Upper lobe of left lung (tissue), 6 donors: ENCODE measurements around the gene PLA2G4B. TPM values are rescaled to one million over a fixed set of nuclear protein-coding genes. Genes with fewer than 3 reads are reported as not detected.

ENCODE experiments used
- ATAC-seq, 2 donors: fragments of 200-7000 bp; cut with Tn5 transposase; one replicate each; pipeline ENCODE4 v1.9.1; 2022; ENCODE audit warnings: mild to moderate bottlenecking in 2 of 2, moderate library complexity in 2 of 2; ENCODE audit not compliant: low FRiP score in 2 of 2
- DNase-seq, 2 donors: peaks; one replicate each; pipeline ENCODE4 v3.0.0-alpha.2; 2019 to 2020
- H3K27ac ChIP-seq, 4 donors: fragments of 200-600 bp; sonication (generic); one replicate each; pipeline ENCODE4 v1.5.1; 2016 to 2019
- H3K27me3 ChIP-seq, 4 donors: fragments of 200-600 bp; sonication (generic); one replicate each; pipeline ENCODE4 v1.5.1; 2017 to 2019
- H3K36me3 ChIP-seq, 4 donors: fragments of 200-600 bp; sonication (generic); one replicate each; pipeline ENCODE4 v1.5.1; 2016 to 2019
- H3K4me1 ChIP-seq, 4 donors: fragments of 200-600 bp; sonication (generic); one replicate each; pipeline ENCODE4 v1.5.1; 2018 to 2019
- H3K4me3 ChIP-seq, 4 donors: fragments of 200-600 bp; sonication (generic); one replicate each; pipeline ENCODE4 v1.5.1; 2017 to 2019; ENCODE audit warnings: mild to moderate bottlenecking in 2 of 4, moderate library complexity in 1 of 4
- H3K9me3 ChIP-seq, 4 donors: fragments of 200-600 bp; sonication (generic); one replicate each; pipeline ENCODE4 v1.5.1; 2018 to 2019
- EP300 ChIP-seq, 4 donors: sonication (generic); formaldehyde crosslinking; IDR thresholded peaks; one replicate each; pipeline ENCODE4 v1.5.1; 2017; ENCODE audit warnings: antibody characterized with exemption in 4 of 4, control low read depth in 2 of 4
- POLR2A ChIP-seq, 4 donors: fragments of 450-650 bp; IDR thresholded peaks; one replicate each; pipeline ENCODE4 v1.5.1; 2016 to 2017; ENCODE audit warnings: antibody characterized with exemption in 4 of 4, mild to moderate bottlenecking in 2 of 4
- POLR2AphosphoS5 ChIP-seq, 2 donors: sonication (generic); formaldehyde crosslinking; IDR thresholded peaks; one replicate each; pipeline ENCODE4 v1.5.1; 2017; ENCODE audit warnings: antibody characterized with exemption in 2 of 2
- WGBS, 2 donors: methylation state at CpG; one replicate each; pipeline ENCODE4 v1.1.5; 2017 to 2018; 5-methylcytosine and 5-hydroxymethylcytosine counted together
- total RNA-seq, 6 donors: library from RNA; depleted of rRNA in 4 of 6; stranded (reverse); fragments of >200 nt in 4 of 6; gene quantifications; one replicate each; pipeline versions ENCODE4 v1.1.0 to v1.2.1, GENCODE V29; 2016 to 2021
- TF ChIP-seq, protein P1 (sequence below), 6 experiments: fragments of 450-650 bp in 4 of 6; fragments of 200-600 bp in 2 of 6; sonication (generic) in 2 of 6; IDR thresholded peaks; one replicate each; pipeline ENCODE4 v1.5.1; 2016 to 2019; ENCODE audit warnings: antibody characterized with exemption in 6 of 6
- donor health status: DM: no; HTN: no; CAD: no; lungs with moderate emphysema.
- donor health status: DM: no; HTN: yes; CAD: no; lungs with severe emphysema.

PLA2G4B gene
- total RNA-seq, 6 donors from 2014 or later: 4.7 to 71.2 (median 14.4) TPM

DNA sequence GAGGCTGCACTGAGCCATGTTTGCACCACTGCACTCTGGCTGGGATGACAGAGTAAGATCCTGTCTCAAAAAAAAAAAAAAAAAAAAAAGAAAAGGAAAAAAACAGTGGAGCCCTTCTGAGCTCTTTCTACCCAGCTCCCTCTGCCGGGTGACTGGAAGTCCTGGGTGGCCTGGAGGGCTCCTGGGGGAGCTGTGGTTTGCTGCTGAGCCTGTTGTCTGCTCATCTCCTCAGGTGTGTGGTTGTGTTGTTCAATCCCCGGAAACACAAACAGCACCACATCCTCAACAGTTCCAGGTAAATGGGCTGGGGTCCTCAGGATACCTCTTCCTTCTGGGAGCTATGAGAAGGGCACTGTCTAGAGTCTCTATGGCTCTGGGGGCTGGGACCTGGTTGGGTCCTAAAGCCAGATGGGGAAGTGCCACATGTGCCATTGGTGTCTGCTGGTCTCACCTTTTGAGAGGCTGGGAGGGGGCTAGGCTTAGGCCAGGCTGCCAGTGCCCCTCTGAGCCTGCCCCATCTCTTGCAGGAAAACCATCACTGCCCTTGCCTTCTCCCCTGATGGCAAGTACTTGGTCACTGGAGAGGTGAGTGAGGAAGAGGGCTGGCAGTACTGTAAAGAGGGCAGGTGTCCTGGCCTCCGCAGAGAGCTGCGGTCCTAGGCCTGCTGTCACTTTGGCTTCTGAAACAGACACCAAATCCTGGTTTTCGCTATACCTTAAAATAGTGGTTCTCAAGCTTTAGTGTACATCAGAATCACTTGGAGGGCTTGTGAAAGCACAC lies 27.8 kb upstream of the PLA2G4B start:
- no peak for DNase-seq
- H3K4me1 ChIP-seq: peaks cover 0 to 8% (median 0%) of the 10 kb centered on the region in 4 donors
- H3K27me3 ChIP-seq: no peaks in the 10 kb centered on the region
- H3K4me3 ChIP-seq: no peak overlapping the region
- H3K9me3 ChIP-seq: no peaks in the 10 kb centered on the region
- no peak for ATAC-seq
- 92 to 99% methylated on average over 5 of the region's 5 CpGs for WGBS, 2 donors
- H3K36me3 ChIP-seq: peaks cover 0 to 38% (median 20%) of the 10 kb centered on the region in 4 donors
- TF ChIP-seq, protein P1, sequence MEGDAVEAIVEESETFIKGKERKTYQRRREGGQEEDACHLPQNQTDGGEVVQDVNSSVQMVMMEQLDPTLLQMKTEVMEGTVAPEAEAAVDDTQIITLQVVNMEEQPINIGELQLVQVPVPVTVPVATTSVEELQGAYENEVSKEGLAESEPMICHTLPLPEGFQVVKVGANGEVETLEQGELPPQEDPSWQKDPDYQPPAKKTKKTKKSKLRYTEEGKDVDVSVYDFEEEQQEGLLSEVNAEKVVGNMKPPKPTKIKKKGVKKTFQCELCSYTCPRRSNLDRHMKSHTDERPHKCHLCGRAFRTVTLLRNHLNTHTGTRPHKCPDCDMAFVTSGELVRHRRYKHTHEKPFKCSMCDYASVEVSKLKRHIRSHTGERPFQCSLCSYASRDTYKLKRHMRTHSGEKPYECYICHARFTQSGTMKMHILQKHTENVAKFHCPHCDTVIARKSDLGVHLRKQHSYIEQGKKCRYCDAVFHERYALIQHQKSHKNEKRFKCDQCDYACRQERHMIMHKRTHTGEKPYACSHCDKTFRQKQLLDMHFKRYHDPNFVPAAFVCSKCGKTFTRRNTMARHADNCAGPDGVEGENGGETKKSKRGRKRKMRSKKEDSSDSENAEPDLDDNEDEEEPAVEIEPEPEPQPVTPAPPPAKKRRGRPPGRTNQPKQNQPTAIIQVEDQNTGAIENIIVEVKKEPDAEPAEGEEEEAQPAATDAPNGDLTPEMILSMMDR (IDR thresholded peaks at IDR 0.05): no peak
- TF ChIP-seq POLR2A (IDR thresholded peaks at IDR 0.05) (no peak), POLR2AphosphoS5 (IDR thresholded peaks at IDR 0.05) (no peak), EP300 (IDR thresholded peaks at IDR 0.05) (no peak)
- H3K27ac ChIP-seq: no peak overlapping the region

GRCh38 chr15:41811432-41812195 lies 27.0 kb upstream of the PLA2G4B start:
- H3K27me3 ChIP-seq: no peaks in the 10 kb centered on the region
- TF ChIP-seq, protein P1 (IDR thresholded peaks at IDR 0.05): peak; percentile 74 to 93 (median 86)
- TF ChIP-seq POLR2A (IDR thresholded peaks at IDR 0.05): no peak
- no peak for TF ChIP-seq EP300 (IDR thresholded peaks at IDR 0.05)
- no peak for TF ChIP-seq POLR2AphosphoS5 (IDR thresholded peaks at IDR 0.05)
- DNase-seq: peak; percentile 70 to 82
- peaks cover 0 to 8% (median 0%) of the 10 kb centered on the region in 4 donors for H3K4me1 ChIP-seq
- H3K36me3 ChIP-seq: peaks cover 0 to 46% (median 22%) of the 10 kb centered on the region in 4 donors
- no peak overlapping the region for H3K4me3 ChIP-seq
- ATAC-seq: peak; percentile 90 to 92
- no peak overlapping the region for H3K27ac ChIP-seq
- WGBS, 2 donors: 45 to 62% methylated on average over 15 to 18 of the region's 18 CpGs
- no peaks in the 10 kb centered on the region for H3K9me3 ChIP-seq

DNA sequence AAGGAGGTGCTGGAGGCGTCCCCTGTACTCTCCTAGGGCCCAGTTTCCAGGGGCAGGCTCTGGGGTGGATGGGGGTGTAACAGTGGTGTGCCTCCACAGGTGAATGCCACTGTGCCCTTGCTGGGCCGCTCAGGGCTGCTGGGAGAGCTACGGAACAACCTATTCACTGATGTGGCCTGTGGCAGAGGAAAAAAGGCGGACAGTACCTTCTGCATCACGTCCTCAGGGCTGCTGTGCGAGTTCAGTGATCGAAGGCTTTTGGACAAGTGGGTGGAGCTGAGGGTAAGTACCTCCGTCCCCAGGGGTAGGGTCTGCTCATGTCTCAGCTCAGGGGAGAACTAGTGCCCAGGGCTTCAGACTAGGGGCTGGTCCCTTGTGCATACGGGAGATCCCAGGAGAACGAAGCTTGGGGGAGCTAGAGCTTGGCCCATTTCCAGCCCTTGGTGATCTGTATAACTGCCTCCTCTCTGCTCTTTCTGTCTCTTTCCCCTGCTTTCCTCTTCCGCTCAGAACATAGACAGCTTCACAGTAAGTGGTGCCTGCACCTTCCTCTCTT lies 25.7 kb upstream of the PLA2G4B start:
- Histone ChIP-seq H3K4me1 (peaks cover 0 to 8% (median 0%) of the 10 kb centered on the region in 4 donors), H3K9me3 (no peaks in the 10 kb centered on the region), H3K27ac (no peak overlapping the region), H3K27me3 (no peaks in the 10 kb centered on the region), H3K36me3 (peaks cover 0 to 58% (median 34%) of the 10 kb centered on the region in 4 donors), H3K4me3 (no peak overlapping the region)
- TF ChIP-seq, protein P1 (IDR thresholded peaks at IDR 0.05): no peak
- no peak for TF ChIP-seq EP300 (IDR thresholded peaks at IDR 0.05)
- TF ChIP-seq POLR2AphosphoS5 (IDR thresholded peaks at IDR 0.05): no peak
- TF ChIP-seq POLR2A (IDR thresholded peaks at IDR 0.05): no peak
- DNase-seq (no peak), ATAC-seq (no peak)
- 92 to 93% methylated on average over 11 of the region's 11 CpGs for WGBS, 2 donors

- H3K4me1 ChIP-seq: peaks cover 0 to 8% (median 0%) of the 10 kb centered on the region in 4 donors
- ATAC-seq (no peak), DNase-seq (no peak)
- TF ChIP-seq EP300 (IDR thresholded peaks at IDR 0.05) (no peak), POLR2AphosphoS5 (IDR thresholded peaks at IDR 0.05) (no peak), POLR2A (IDR thresholded peaks at IDR 0.05) (no peak)
- TF ChIP-seq, protein P1 (IDR thresholded peaks at IDR 0.05): no peak
- no peaks in the 10 kb centered on the region for H3K9me3 ChIP-seq
- no peak overlapping the region for H3K27ac ChIP-seq
- H3K27me3 ChIP-seq: no peaks in the 10 kb centered on the region
- 94% methylated on average over 8 of the region's 8 CpGs for WGBS, 2 donors
- peaks cover 0 to 64% (median 39%) of the 10 kb centered on the region in 4 donors for H3K36me3 ChIP-seq
- H3K4me3 ChIP-seq: no peak overlapping the region
These were observed 25.2 kb upstream of the PLA2G4B start for GRCh38 chr15:41813426-41813825.
